GM12891 (cell line): ENCODE measurements around the gene CHPF.

Experiments
- PAX5 ChIP-seq: IDR thresholded peaks from 2 replicates; pipeline ENCODE4 v1.6.1; 2011; ENCODE audit warnings: low read length, moderate library complexity, mild to moderate bottlenecking; ENCODE audit not compliant: insufficient read depth, severe bottlenecking
- POLR2A ChIP-seq: IDR thresholded peaks from 2 replicates; pipeline ENCODE4 v1.6.1; 2011; ENCODE audit warnings: low read depth, low read length, control low read depth
- POLR2AphosphoS5 ChIP-seq: IDR thresholded peaks from 2 replicates; pipeline ENCODE4 v1.6.1; 2011; ENCODE audit warnings: low read depth, low read length, control low read depth
- POU2F2 ChIP-seq: IDR thresholded peaks from 2 replicates; pipeline ENCODE4 v1.6.1; 2011; ENCODE audit warnings: low read depth, mild to moderate bottlenecking, control low read depth, low read length, moderate library complexity
- SPI1 ChIP-seq: IDR thresholded peaks from 2 replicates; pipeline ENCODE4 v1.6.1; 2011; ENCODE audit warnings: low read depth, low read length, control low read depth
- TAF1 ChIP-seq: IDR thresholded peaks from 2 replicates; pipeline ENCODE4 v1.6.1; 2011; ENCODE audit warnings: low read depth, low read length, control low read depth

- TF ChIP-seq TAF1, result no peak
- TF ChIP-seq POLR2A, result no peak
- no peak for TF ChIP-seq PAX5
- TF ChIP-seq POLR2AphosphoS5, result no peak
- no peak for TF ChIP-seq POU2F2
- TF ChIP-seq SPI1, result no peak
Measured at GRCh38 chr2:219552382-219553167, 9.0 kb upstream of the CHPF start.
